Gastroesophageal sphincter (tissue), 3 donors: ENCODE results near the gene CDH13.

Experiments used
- CTCF ChIP-seq, 4 experiments: fragments of 200-600 bp in 2 of 4; fragments of 450-650 bp in 2 of 4; sonication (generic) in 1 of 4; IDR thresholded peaks; one replicate each; pipeline ENCODE4 v1.5.1; 2017 to 2019; ENCODE audit warnings: antibody characterized with exemption in 4 of 4, mild to moderate bottlenecking in 2 of 4, moderate library complexity in 2 of 4
- POLR2A ChIP-seq, 2 donors: fragments of 450-650 bp; IDR thresholded peaks; one replicate each; pipeline ENCODE4 v1.6.1; 2017; ENCODE audit warnings: antibody characterized with exemption in 2 of 2, mild to moderate bottlenecking in 2 of 2, moderate library complexity in 1 of 2

GRCh38 chr16:83201748-83202147 lies 575.0 kb downstream of the CDH13 start:
- TF ChIP-seq CTCF (IDR thresholded peaks at IDR 0.05): no peak
- TF ChIP-seq POLR2A (IDR thresholded peaks at IDR 0.05): no peak
